Measurements from ENCODE around the gene CCL24.

DNA sequence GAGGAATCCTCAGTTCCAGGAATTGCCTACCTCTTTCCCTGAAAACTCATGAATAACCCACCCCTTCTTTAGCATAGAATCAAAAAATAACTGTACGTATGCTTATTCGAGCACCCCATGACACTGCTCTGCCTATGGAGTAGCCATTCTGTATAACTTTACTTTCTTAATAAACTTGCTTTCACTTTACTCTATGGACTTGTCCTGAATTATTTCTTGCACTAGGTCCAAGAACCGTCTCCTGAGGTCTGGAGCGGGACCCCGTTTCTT, 11.1 kb downstream of the CCL24 start:
- no peak for TF ChIP-seq POLR2AphosphoS5 (IDR thresholded peaks at IDR 0.05; ENCODE audit: insufficient read depth, low read depth, low read length)
- TF ChIP-seq, protein P1, sequence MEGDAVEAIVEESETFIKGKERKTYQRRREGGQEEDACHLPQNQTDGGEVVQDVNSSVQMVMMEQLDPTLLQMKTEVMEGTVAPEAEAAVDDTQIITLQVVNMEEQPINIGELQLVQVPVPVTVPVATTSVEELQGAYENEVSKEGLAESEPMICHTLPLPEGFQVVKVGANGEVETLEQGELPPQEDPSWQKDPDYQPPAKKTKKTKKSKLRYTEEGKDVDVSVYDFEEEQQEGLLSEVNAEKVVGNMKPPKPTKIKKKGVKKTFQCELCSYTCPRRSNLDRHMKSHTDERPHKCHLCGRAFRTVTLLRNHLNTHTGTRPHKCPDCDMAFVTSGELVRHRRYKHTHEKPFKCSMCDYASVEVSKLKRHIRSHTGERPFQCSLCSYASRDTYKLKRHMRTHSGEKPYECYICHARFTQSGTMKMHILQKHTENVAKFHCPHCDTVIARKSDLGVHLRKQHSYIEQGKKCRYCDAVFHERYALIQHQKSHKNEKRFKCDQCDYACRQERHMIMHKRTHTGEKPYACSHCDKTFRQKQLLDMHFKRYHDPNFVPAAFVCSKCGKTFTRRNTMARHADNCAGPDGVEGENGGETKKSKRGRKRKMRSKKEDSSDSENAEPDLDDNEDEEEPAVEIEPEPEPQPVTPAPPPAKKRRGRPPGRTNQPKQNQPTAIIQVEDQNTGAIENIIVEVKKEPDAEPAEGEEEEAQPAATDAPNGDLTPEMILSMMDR (IDR thresholded peaks at IDR 0.05; ENCODE audit: extremely low read depth in 1 of 2, insufficient read depth in 1 of 2, low read depth in 1 of 2, low read length in 2 of 2): no peak
- no peak for TF ChIP-seq MYC (IDR thresholded peaks at IDR 0.05; ENCODE audit: low read depth, low read length)
- TF ChIP-seq MAX (IDR thresholded peaks at IDR 0.05; ENCODE audit: insufficient read depth, insufficient read length): no peak
- no peak for TF ChIP-seq EZH2 (IDR thresholded peaks at IDR 0.05; ENCODE audit: borderline replicate concordance, low read depth, low read length, severe bottlenecking)
- no peak for TF ChIP-seq POLR2A (IDR thresholded peaks at IDR 0.05; ENCODE audit: low read depth, low read length)
- TF ChIP-seq JUN (IDR thresholded peaks at IDR 0.05; ENCODE audit: borderline replicate concordance, insufficient read depth, insufficient read length, low read depth): no peak
- TF ChIP-seq FOS (IDR thresholded peaks at IDR 0.05; ENCODE audit: borderline replicate concordance, insufficient read depth, low read length): no peak

All from endothelial cell of umbilical vein (primary cell).